ENCODE results near the gene TFG.

TFG gene

DNA sequence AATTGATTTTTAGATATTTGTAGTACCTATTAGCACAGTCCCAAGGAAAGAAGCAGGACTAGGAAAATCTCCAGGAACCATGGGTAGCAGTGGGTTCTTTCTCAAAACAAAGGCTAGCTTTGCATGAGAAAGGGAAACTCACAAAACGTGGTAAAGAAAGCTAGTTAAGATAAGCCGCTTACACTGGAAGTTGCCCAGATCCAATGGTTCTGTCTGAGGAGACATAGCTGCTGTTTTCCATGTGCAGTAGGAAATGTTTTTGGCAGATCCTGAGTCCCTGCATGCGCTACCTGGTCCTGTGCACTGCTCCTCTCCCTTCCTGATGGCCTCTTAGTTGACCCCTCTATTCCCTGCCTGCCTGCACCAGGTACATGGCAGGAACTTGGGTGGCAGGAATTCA lies 60.4 kb downstream of the TFG start:
- DNase-seq (ENCODE audit: low read depth in 1 of 2, low spot score in 1 of 2): no peak
- no peak for TF ChIP-seq JUND (IDR thresholded peaks at IDR 0.05; ENCODE audit: low read depth)
- in situ Hi-C loops (cut with HindIII; ENCODE audit: low pct_unique_long_range_greater_than_20kb, low sequenced_read_pairs): no loop called here

DNA sequence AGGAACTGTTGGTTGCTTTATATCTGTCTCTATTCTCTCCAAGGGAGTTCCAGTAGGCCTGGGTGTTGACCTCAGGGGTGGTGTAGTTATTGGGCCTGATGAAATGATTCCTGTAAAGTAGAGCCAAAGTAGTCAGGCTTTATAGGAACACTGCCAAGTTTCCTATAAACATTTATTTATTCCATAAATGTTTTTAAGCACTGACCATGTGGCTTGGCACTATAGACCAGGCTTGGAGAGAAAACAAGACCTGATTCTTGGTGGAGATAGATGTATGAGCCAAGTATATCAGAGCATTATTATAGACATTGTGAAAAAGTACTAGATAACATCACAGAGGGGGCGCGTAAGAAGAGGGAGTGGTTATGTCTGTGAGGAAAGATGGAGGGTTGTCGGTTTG lies 65.9 kb downstream of the TFG start:
- DNase-seq (ENCODE audit: low read depth in 1 of 2, low spot score in 1 of 2): no peak
- no peak for TF ChIP-seq JUND (IDR thresholded peaks at IDR 0.05; ENCODE audit: low read depth)
- in situ Hi-C loops (cut with HindIII; ENCODE audit: low pct_unique_long_range_greater_than_20kb, low sequenced_read_pairs): no loop called here

GRCh38 chr3:100775669-100776068 lies 66.4 kb downstream of the TFG start:
- in situ Hi-C loops (cut with HindIII; ENCODE audit: low pct_unique_long_range_greater_than_20kb, low sequenced_read_pairs): no loop called here
- TF ChIP-seq JUND (IDR thresholded peaks at IDR 0.05; ENCODE audit: low read depth): no peak
- DNase-seq (ENCODE audit: low read depth in 1 of 2, low spot score in 1 of 2): no peak

- in situ Hi-C loops (cut with HindIII; ENCODE audit: low pct_unique_long_range_greater_than_20kb, low sequenced_read_pairs): no loop called here
- TF ChIP-seq JUND (IDR thresholded peaks at IDR 0.05; ENCODE audit: low read depth): no peak
- DNase-seq (ENCODE audit: low read depth in 1 of 2, low spot score in 1 of 2): no peak
Measured at GRCh38 chr3:100776097-100776729, 66.9 kb downstream of the TFG start.

- no peak for TF ChIP-seq JUND (IDR thresholded peaks at IDR 0.05; ENCODE audit: low read depth)
- in situ Hi-C loops (cut with HindIII; ENCODE audit: low pct_unique_long_range_greater_than_20kb, low sequenced_read_pairs): no loop called here
- no peak for DNase-seq (ENCODE audit: low read depth in 1 of 2, low spot score in 1 of 2)
Measured at GRCh38 chr3:100776746-100777145, 67.5 kb downstream of the TFG start.

DNA sequence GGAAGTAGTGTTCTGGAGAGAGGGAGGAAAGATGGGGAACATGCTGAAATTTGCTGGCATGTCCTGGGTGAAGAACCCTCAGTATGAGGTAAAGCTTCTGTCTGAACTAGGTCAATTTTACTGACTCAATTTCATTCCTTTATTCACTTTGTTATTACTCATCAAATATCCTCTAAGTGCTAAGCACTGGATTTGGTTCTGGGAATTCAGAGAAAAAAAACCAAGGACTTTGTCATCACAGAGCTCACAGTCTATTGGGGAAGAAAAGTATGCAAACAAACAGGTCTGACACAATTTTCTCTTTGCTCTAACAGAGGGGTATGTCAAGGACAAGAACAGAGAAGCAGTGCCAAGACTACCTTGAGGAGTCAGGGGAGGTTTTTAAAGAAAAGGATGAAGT lies 68.0 kb downstream of the TFG start:
- DNase-seq (ENCODE audit: low read depth in 1 of 2, low spot score in 1 of 2): peak in 1 of 2 experiments; percentile 36
- in situ Hi-C loops (cut with HindIII; ENCODE audit: low pct_unique_long_range_greater_than_20kb, low sequenced_read_pairs): no loop called here
- no peak for TF ChIP-seq JUND (IDR thresholded peaks at IDR 0.05; ENCODE audit: low read depth)

GRCh38 chr3:100779480-100779879 lies 70.2 kb downstream of the TFG start:
- in situ Hi-C loops (cut with HindIII; ENCODE audit: low pct_unique_long_range_greater_than_20kb, low sequenced_read_pairs): no loop called here
- no peak for TF ChIP-seq JUND (IDR thresholded peaks at IDR 0.05; ENCODE audit: low read depth)
- no peak for DNase-seq (ENCODE audit: low read depth in 1 of 2, low spot score in 1 of 2)

- in situ Hi-C loops (cut with HindIII; ENCODE audit: low pct_unique_long_range_greater_than_20kb, low sequenced_read_pairs): no loop called here
- DNase-seq (ENCODE audit: low read depth in 1 of 2, low spot score in 1 of 2): no peak
- no peak for TF ChIP-seq JUND (IDR thresholded peaks at IDR 0.05; ENCODE audit: low read depth)
Measured at GRCh38 chr3:100780071-100780622, 70.9 kb downstream of the TFG start.

DNA sequence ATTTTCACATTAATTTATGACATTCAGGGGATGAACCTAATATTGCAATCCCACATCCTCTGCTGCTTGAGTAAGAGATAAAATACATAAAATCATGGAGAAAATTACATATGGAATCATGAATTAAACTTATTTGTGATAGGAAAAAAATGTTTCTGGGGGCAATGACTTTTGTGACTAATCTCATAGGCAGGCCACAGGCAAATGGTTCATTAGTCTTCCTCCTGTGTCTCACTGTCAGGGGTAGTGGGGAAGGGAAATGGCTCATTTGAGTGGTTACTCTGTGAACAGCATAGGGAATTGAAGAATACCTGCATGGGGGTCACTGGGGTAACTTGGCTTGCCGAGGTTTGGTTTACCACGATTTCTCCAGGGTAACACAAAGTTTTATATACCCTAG lies 72.0 kb downstream of the TFG start:
- in situ Hi-C loops (cut with HindIII; ENCODE audit: low pct_unique_long_range_greater_than_20kb, low sequenced_read_pairs): no loop called here
- DNase-seq (ENCODE audit: low read depth in 1 of 2, low spot score in 1 of 2): no peak
- no peak for TF ChIP-seq JUND (IDR thresholded peaks at IDR 0.05; ENCODE audit: low read depth)

DNA sequence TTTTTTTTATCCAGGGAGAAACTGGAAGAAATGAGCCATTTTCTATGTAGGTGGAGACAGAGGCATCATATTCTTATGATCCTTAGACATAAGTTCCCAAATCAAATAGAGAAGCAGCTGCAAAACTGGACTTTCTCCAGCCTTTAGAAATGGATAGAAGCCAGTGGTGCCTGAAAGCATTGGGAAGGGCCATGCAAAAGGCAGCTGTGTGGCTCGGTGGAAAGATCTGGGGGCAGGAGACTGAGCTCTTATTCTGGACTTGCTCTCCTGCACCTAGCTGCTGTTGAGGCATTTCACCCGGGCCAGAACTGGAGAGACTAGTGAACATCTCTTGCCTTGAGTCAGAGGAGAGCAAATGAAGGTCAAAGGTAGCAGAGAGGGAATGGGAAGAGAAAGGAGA lies 73.1 kb downstream of the TFG start:
- in situ Hi-C loops (cut with HindIII; ENCODE audit: low pct_unique_long_range_greater_than_20kb, low sequenced_read_pairs): no loop called here
- no peak for TF ChIP-seq JUND (IDR thresholded peaks at IDR 0.05; ENCODE audit: low read depth)
- no peak for DNase-seq (ENCODE audit: low read depth in 1 of 2, low spot score in 1 of 2)

GRCh38 chr3:100782906-100783305 lies 73.6 kb downstream of the TFG start:
- no peak for TF ChIP-seq JUND (IDR thresholded peaks at IDR 0.05; ENCODE audit: low read depth)
- no peak for DNase-seq (ENCODE audit: low read depth in 1 of 2, low spot score in 1 of 2)
- in situ Hi-C loops (cut with HindIII; ENCODE audit: low pct_unique_long_range_greater_than_20kb, low sequenced_read_pairs): no loop called here

GRCh38 chr3:100783619-100784018 lies 74.3 kb downstream of the TFG start:
- in situ Hi-C loops (cut with HindIII; ENCODE audit: low pct_unique_long_range_greater_than_20kb, low sequenced_read_pairs): no loop called here
- TF ChIP-seq JUND (IDR thresholded peaks at IDR 0.05; ENCODE audit: low read depth): no peak
- no peak for DNase-seq (ENCODE audit: low read depth in 1 of 2, low spot score in 1 of 2)

DNA sequence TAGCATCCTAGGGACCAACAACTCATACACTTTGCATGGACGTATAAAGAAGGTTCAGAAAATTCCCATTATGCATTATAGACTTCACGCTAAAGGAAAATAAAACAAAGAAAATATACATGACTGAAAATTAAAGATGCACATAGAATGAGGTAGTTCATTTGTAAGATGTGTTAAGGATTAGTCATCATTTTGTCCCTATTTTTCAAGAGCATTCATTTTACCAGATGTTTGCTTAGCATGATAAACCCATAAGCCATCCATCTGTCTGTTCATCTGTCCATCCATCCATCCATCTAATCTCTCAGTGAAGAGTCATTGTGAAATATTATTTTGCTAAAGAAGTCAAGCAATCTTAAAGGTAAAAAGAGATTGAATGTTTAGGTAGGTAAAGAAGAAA lies 80.3 kb downstream of the TFG start:
- DNase-seq (ENCODE audit: low read depth in 1 of 2, low spot score in 1 of 2): no peak
- TF ChIP-seq JUND (IDR thresholded peaks at IDR 0.05; ENCODE audit: low read depth): no peak
- in situ Hi-C loops (cut with HindIII; ENCODE audit: low pct_unique_long_range_greater_than_20kb, low sequenced_read_pairs): no loop called here

DNA sequence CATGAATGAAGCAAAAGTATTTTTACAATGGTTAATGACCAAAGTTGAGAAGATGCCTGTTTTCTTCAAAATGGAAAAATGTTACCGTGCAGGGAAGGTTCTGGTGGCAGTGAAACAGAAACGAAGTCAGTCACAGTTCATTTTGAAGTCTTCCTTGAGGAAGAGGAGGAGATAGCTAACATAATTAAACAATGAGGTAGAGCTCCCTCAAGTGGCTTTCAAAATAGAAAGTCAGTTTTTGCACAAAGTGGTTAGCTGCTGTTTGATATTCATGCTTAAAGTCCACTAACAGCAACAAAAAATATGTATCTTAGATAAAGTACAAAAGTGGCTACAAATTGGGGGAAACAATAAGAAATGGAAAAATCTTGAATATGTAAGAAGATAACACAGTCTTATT lies 87.3 kb downstream of the TFG start:
- peak; percentile 9 to 62 for DNase-seq (ENCODE audit: low read depth in 1 of 2, low spot score in 1 of 2)
- no peak for TF ChIP-seq JUND (IDR thresholded peaks at IDR 0.05; ENCODE audit: low read depth)
- in situ Hi-C loops (cut with HindIII; ENCODE audit: low pct_unique_long_range_greater_than_20kb, low sequenced_read_pairs): no loop called here

All from T47D (cell line).